Activated CD8-positive, alpha-beta memory T cell treated with anti-CD3 and anti-CD28 coated beads, Interleukin-2, amount 50 U/mL, for 1 hour (primary cell): ENCODE results near the gene CATSPER1.

Experiments
- DNase-seq: peaks from one replicate; pipeline ENCODE4 v3.0.0-alpha.2; 2020; ENCODE audit errors: extremely low read depth

The CATSPER1 gene

GRCh38 chr11:66026017-66026529 lies at the start of gene CATSPER1:
TSS of gene CATSPER1 (minus strand) at chr11:66026479. CDS start at chr11:66026379, 100 bp downstream.
- no peak for DNase-seq

GRCh38 chr11:66075273-66075672 lies 49.0 kb upstream of the CATSPER1 start:
- DNase-seq: no peak

GRCh38 chr11:66073669-66074068 lies 47.4 kb upstream of the CATSPER1 start:
- DNase-seq: no peak

GRCh38 chr11:66072518-66072917 lies 46.2 kb upstream of the CATSPER1 start:
- DNase-seq: no peak

GRCh38 chr11:66072081-66072480 lies 45.8 kb upstream of the CATSPER1 start:
- DNase-seq: no peak

- DNase-seq: no peak
These were observed 45.1 kb upstream of the CATSPER1 start for GRCh38 chr11:66071381-66071801.

GRCh38 chr11:66070604-66071380 lies 44.5 kb upstream of the CATSPER1 start:
- no peak for DNase-seq

GRCh38 chr11:66069715-66070603 lies 43.7 kb upstream of the CATSPER1 start, which contains the start of gene PACS1:
TSS of gene PACS1 (plus strand) at chr11:66070272. CDS start at chr11:66070487, 215 bp downstream.
- peak; percentile 45 for DNase-seq

GRCh38 chr11:66068923-66069714 lies 42.8 kb upstream of the CATSPER1 start:
- no peak for DNase-seq

- DNase-seq: peak; percentile 50
These were observed 42.0 kb upstream of the CATSPER1 start for GRCh38 chr11:66068154-66068821.

GRCh38 chr11:66067640-66068039 lies 41.4 kb upstream of the CATSPER1 start:
- DNase-seq: no peak

- no peak for DNase-seq
These were observed 40.5 kb upstream of the CATSPER1 start for GRCh38 chr11:66066751-66067150.

GRCh38 chr11:66064571-66064970 lies 38.3 kb upstream of the CATSPER1 start:
- no peak for DNase-seq

GRCh38 chr11:66063900-66064299 lies 37.6 kb upstream of the CATSPER1 start:
- no peak for DNase-seq

GRCh38 chr11:66062408-66062807 lies 36.1 kb upstream of the CATSPER1 start:
- no peak for DNase-seq

GRCh38 chr11:66061268-66061667 lies 35.0 kb upstream of the CATSPER1 start:
- DNase-seq: no peak

- no peak for DNase-seq
These were observed 33.8 kb upstream of the CATSPER1 start for GRCh38 chr11:66059966-66060680.

- DNase-seq: no peak
These were observed 30.2 kb upstream of the CATSPER1 start for GRCh38 chr11:66056501-66056900.

- DNase-seq: no peak
These were observed 28.7 kb upstream of the CATSPER1 start for GRCh38 chr11:66055021-66055420.

- no peak for DNase-seq
These were observed 26.3 kb upstream of the CATSPER1 start for GRCh38 chr11:66052664-66052982.
